Measurements from ENCODE around the gene MDM4. TPM values are rescaled to one million over a fixed set of nuclear protein-coding genes. Genes with fewer than 3 reads are reported as not detected.

MDM4 gene
- polyA plus RNA-seq, 2 of the 4 experiments (the other 2 are of a cell fraction) = 4.6 to 48.9 TPM

DNA sequence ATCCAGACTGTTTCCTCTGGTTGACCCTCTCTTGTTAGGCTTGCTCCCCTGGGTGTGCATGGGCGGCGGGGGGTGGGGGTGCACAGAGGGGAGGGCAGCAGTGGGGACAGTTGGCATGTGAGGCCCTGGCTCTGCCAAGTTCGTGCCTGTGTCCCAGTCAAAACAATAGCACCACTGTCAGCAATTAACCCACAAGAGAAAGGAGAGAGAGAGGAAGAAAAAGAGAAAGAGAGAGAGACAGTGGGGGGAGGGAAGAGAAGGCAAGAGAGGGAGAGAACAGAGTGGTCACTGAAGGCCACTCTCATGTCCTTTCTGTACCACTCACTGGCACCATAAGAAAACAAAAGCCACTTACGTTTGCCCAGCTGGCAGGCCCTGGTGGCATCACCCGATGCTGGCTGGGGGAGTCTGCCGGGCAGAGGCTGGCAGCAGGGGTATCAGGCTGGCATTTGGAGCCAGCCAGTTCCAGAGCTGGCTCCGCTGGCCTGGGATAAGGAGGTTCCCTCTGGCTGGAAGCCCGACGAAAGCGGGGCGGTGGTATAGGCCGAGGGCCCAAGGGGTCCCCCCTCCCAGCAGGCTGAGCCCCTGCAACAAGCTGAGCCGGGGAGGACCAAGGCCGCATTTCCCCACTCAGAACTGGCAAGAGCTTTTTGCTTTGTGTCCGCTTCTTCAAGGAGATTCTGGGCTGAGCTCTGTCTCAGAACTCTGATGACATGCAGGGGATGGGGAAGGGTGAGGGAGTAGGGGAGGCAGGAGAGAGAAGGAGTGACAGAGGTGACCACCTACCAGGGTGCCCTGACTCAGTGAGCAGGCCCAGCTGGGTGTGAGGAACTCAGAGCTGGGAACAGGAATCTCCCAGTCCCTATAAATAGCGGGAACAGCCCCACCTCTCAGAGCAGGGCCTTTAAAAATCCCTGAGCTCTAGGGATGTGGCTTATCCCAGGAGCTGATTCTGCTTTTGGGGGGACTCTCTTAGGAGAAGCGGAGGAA is 49.5 kb upstream of the MDM4 start:
- DNase-seq (ENCODE audit: low read depth in 1 of 2, low spot score in 1 of 2) = no peak
- no peak for FAIRE-seq
- Histone ChIP-seq H3K9me3 (no peaks in the 10 kb centered on the region), H3K27ac (no peak overlapping the region), H3K4me2 (no peak overlapping the region), H3K4me1 (no peaks in the 10 kb centered on the region), H3K4me3 (no peak overlapping the region)
- TF ChIP-seq HOXB13 (CRISPR knock-in tag; IDR thresholded peaks at IDR 0.05; ENCODE audit: low read depth) = no peak
- TF ChIP-seq, protein P1, sequence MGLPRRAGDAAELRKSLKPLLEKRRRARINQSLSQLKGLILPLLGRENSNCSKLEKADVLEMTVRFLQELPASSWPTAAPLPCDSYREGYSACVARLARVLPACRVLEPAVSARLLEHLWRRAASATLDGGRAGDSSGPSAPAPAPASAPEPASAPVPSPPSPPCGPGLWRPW (IDR thresholded peaks at IDR 0.05) = no peak
- TF ChIP-seq JUNB (IDR thresholded peaks at IDR 0.05) = no peak
- TF ChIP-seq EP300 (IDR thresholded peaks at IDR 0.05) = no peak
- TF ChIP-seq SREBF2 (IDR thresholded peaks at IDR 0.05) = no peak
- no peak for TF ChIP-seq SMC3 (IDR thresholded peaks at IDR 0.05)
- no peak for TF ChIP-seq CEBPB (IDR thresholded peaks at IDR 0.05)
- no peak for TF ChIP-seq NFE2L2 (conservative IDR thresholded peaks at IDR 0.05; ENCODE audit: low read length)
- TF ChIP-seq, protein P2, sequence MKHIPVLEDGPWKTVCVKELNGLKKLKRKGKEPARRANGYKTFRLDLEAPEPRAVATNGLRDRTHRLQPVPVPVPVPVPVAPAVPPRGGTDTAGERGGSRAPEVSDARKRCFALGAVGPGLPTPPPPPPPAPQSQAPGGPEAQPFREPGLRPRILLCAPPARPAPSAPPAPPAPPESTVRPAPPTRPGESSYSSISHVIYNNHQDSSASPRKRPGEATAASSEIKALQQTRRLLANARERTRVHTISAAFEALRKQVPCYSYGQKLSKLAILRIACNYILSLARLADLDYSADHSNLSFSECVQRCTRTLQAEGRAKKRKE (CRISPR knock-in tag; IDR thresholded peaks at IDR 0.05; ENCODE audit: low read depth) = no peak
- TF ChIP-seq, protein P3, sequence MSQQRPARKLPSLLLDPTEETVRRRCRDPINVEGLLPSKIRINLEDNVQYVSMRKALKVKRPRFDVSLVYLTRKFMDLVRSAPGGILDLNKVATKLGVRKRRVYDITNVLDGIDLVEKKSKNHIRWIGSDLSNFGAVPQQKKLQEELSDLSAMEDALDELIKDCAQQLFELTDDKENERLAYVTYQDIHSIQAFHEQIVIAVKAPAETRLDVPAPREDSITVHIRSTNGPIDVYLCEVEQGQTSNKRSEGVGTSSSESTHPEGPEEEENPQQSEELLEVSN (IDR thresholded peaks at IDR 0.05; ENCODE audit: borderline replicate concordance, low read depth) = no peak
- TF ChIP-seq ZNF302 (CRISPR knock-in tag; IDR thresholded peaks at IDR 0.05) = no peak
- no peak for TF ChIP-seq POLR2AphosphoS2 (conservative IDR thresholded peaks at IDR 0.05; ENCODE audit: low read length)
- WGBS (ENCODE audit: missing lambda C conversion rate) = 88% methylated on average over 17 of the region's 17 CpGs
- peak in 1 of 2 experiments; percentile 14; a peak in 1 of 6 replicates for ATAC-seq
- POLR2A ChIA-PET = no interaction called here
- CTCF ChIA-PET = interaction anchor here (0.7 to 3.4 kb wide), 15 partner anchors 9 to 304 kb away, joined by 3 to 23 read pairs (median 6); partner anchors contain the start of gene PIK3C2B

DNA sequence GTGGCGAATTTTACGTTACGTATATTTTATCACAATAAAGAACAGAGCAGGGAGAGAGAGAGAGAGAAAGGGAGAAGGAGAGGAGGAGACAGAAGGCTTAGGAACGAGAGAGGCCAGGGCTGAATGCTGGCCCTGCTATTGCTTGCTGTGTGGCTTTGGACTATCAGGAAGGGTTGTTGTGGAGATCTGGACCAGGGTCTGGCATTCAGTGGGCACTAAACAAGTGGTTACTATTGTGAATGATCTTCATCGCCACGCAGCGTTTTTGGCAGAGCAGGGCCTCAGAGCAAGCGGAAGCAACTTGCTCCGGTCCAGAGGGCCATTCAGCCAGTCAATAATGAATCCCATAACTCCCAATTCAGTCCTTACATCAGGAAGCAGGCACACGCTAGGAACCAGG is 48.0 kb upstream of the MDM4 start:
- FAIRE-seq (no peak), ATAC-seq (no peak), DNase-seq (ENCODE audit: low read depth in 1 of 2, low spot score in 1 of 2) (no peak)
- CTCF ChIA-PET = interaction anchor here (3.3 to 3.4 kb wide), 2 partner anchors 22 to 37 kb away, joined by 21 to 23 read pairs; no protein-coding TSS in a partner anchor
- TF ChIP-seq CEBPB (IDR thresholded peaks at IDR 0.05) (no peak), JUNB (IDR thresholded peaks at IDR 0.05) (no peak), HOXA7 (CRISPR knock-in tag; IDR thresholded peaks at IDR 0.05) (no peak), PHF8 (IDR thresholded peaks at IDR 0.05; ENCODE audit: borderline replicate concordance, low read depth) (no peak), EHMT2 (IDR thresholded peaks at IDR 0.05; ENCODE audit: low read depth) (no peak), CBX2 (IDR thresholded peaks at IDR 0.05; ENCODE audit: borderline replicate concordance, low read depth) (no peak), RARB (CRISPR knock-in tag; IDR thresholded peaks at IDR 0.05) (no peak), BHLHE40 (IDR thresholded peaks at IDR 0.05; ENCODE audit: low read depth, low read length) (no peak), SMC3 (IDR thresholded peaks at IDR 0.05) (no peak), GATA3 (IDR thresholded peaks at IDR 0.05; ENCODE audit: borderline replicate concordance) (no peak), ZSCAN20 (CRISPR knock-in tag; IDR thresholded peaks at IDR 0.05) (no peak), CHD2 (IDR thresholded peaks at IDR 0.05; ENCODE audit: low read length, partially characterized antibody) (no peak), NR3C1 (IDR thresholded peaks at IDR 0.05) (no peak), TP53 (CRISPR knock-in tag; IDR thresholded peaks at IDR 0.05) (no peak), FOSL2 (IDR thresholded peaks at IDR 0.05) (no peak), FOSL2 (CRISPR knock-in tag; IDR thresholded peaks at IDR 0.05) (no peak)
- TF ChIP-seq, protein P4, sequence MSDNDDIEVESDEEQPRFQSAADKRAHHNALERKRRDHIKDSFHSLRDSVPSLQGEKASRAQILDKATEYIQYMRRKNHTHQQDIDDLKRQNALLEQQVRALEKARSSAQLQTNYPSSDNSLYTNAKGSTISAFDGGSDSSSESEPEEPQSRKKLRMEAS (IDR thresholded peaks at IDR 0.05) = no peak
- TF ChIP-seq, protein P5, sequence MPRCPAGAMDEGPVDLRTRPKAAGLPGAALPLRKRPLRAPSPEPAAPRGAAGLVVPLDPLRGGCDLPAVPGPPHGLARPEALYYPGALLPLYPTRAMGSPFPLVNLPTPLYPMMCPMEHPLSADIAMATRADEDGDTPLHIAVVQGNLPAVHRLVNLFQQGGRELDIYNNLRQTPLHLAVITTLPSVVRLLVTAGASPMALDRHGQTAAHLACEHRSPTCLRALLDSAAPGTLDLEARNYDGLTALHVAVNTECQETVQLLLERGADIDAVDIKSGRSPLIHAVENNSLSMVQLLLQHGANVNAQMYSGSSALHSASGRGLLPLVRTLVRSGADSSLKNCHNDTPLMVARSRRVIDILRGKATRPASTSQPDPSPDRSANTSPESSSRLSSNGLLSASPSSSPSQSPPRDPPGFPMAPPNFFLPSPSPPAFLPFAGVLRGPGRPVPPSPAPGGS (IDR thresholded peaks at IDR 0.05) = no peak
- TF ChIP-seq, protein P6, sequence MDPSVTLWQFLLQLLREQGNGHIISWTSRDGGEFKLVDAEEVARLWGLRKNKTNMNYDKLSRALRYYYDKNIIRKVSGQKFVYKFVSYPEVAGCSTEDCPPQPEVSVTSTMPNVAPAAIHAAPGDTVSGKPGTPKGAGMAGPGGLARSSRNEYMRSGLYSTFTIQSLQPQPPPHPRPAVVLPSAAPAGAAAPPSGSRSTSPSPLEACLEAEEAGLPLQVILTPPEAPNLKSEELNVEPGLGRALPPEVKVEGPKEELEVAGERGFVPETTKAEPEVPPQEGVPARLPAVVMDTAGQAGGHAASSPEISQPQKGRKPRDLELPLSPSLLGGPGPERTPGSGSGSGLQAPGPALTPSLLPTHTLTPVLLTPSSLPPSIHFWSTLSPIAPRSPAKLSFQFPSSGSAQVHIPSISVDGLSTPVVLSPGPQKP (IDR thresholded peaks at IDR 0.05; ENCODE audit: low read depth, low read length) = no peak
- TF ChIP-seq, protein P7, sequence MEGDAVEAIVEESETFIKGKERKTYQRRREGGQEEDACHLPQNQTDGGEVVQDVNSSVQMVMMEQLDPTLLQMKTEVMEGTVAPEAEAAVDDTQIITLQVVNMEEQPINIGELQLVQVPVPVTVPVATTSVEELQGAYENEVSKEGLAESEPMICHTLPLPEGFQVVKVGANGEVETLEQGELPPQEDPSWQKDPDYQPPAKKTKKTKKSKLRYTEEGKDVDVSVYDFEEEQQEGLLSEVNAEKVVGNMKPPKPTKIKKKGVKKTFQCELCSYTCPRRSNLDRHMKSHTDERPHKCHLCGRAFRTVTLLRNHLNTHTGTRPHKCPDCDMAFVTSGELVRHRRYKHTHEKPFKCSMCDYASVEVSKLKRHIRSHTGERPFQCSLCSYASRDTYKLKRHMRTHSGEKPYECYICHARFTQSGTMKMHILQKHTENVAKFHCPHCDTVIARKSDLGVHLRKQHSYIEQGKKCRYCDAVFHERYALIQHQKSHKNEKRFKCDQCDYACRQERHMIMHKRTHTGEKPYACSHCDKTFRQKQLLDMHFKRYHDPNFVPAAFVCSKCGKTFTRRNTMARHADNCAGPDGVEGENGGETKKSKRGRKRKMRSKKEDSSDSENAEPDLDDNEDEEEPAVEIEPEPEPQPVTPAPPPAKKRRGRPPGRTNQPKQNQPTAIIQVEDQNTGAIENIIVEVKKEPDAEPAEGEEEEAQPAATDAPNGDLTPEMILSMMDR (IDR thresholded peaks at IDR 0.05) = no peak
- TF ChIP-seq, protein P8, sequence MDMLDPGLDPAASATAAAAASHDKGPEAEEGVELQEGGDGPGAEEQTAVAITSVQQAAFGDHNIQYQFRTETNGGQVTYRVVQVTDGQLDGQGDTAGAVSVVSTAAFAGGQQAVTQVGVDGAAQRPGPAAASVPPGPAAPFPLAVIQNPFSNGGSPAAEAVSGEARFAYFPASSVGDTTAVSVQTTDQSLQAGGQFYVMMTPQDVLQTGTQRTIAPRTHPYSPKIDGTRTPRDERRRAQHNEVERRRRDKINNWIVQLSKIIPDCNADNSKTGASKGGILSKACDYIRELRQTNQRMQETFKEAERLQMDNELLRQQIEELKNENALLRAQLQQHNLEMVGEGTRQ (IDR thresholded peaks at IDR 0.05) = no peak
- H3K27ac ChIP-seq = no peak overlapping the region
- POLR2A ChIA-PET = no interaction called here
- H3K9me3 ChIP-seq = no peaks in the 10 kb centered on the region
- no peaks in the 10 kb centered on the region for H3K4me1 ChIP-seq
- WGBS (ENCODE audit: missing lambda C conversion rate) = 91% methylated on average over 10 of the region's 10 CpGs
- H3K4me3 ChIP-seq = no peak overlapping the region
- H3K4me2 ChIP-seq = no peak overlapping the region

All from A549 (cell line).